ENCODE data around the gene UBE2E2.

UBE2E2 gene

DNA sequence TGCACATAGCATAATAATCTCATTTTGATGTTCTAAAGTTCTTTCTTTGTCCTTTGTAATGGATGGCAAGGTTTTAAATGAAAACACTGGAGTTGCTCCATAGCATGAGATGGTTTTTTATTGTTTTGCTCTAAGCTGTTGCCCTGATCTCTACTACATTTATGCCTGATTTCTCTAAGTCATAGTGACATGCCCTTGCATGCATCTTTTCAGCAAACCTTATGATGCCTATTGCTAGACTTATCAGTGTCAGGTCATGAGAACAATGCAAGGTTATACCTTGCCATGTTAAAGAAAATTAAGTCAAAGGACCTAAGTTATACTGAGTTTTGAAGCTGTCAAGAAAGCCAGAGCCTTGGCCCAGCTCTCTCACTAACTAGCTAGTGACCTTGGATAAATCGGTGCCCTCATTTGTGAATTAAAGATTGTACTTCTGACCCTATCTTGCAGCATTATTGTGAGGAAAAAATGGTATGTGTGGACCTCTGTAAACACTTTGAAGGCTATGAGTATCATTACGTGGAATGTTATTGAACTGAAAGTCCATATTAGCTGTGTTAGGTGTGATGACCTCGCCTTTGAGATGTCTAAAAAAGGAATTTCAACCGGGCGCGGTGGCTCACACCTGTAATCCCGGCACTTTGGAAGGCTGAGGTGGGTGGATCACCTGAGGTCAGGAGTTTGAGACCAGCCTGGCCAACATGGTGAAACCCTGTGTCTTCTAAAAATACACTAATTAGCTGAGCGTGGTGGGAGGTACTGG, 346.2 kb downstream of the UBE2E2 start:
- DNase-seq, result no peak

GRCh38 chr3:23550402-23550801, 347.3 kb downstream of the UBE2E2 start:
- no peak for DNase-seq

- DNase-seq, result no peak
These were observed 349.4 kb downstream of the UBE2E2 start for GRCh38 chr3:23552506-23552905.

DNA sequence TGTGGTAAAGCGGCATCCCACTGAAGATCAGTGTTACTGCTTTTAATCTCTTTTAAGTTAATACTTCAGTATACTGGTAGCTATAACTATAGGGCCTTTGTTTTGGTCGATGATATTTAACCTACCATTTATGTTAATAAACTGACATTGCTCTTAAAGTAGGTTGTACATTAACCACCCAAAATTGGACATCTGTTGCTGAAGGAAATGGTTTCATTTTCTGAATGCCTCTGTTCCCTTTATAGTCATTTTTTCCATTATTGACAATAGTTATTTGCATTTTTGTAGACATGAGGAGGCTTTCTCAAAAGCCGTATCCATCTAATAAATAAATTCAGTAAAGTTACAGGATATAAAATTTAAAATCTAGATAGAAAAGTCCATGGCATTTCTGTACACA, 350.2 kb downstream of the UBE2E2 start:
- DNase-seq, result no peak

DNA sequence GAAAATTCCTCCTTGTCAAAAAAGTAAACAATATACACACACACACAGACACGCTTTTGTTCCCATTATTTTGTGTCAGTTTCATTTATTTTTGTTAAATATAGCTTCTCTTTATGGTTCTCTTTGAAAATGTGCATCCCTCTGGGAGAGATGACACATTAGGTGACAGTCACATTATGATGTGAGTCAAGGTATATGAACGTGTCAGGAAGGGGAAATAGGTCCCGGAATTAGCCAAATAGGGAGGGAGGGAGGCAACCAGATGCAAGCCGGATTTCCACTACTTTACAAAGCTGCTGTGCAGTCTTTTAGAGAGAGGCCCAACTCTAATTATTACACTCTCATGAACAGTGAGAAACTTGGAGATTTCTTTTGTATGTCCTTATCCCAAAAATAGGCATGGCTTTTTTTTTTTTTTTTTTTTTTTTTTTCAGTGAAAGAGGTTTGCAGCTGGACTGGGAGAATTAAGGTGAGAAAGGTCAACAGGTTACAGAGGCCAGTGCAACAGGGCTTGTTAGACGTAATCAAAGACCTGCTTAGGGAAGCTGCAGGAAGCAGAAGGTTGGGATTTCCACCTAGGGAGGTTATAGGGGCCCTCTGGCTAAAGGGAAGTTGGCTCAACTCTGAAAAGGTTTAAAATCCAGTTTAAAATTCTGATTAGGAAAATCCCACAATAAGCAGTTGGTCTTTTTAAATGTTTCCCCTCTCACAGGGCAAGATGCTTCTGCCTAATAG, 362.1 kb downstream of the UBE2E2 start:
- DNase-seq, result no peak

DNA sequence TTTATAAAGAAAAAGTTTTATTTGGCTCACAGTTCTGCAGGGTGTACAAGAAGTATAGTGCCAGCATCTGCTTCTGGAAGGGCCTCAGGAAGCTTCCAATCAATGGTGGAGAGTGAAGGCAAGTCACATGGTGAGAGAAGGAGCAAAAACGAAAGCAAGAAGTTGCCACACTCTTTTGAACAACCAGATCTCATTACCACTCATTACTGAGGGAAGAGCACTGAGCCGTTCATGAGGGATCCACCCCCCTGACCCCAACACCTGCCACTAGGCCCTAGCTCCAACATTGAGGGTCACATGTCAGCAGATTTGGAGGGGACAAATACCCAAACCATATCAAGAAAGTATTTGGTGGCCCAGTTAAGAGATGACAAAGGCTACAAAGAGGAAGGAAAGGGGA, 363.4 kb downstream of the UBE2E2 start:
- no peak for DNase-seq

GRCh38 chr3:23567917-23568316, 364.8 kb downstream of the UBE2E2 start:
- DNase-seq, result no peak

DNA sequence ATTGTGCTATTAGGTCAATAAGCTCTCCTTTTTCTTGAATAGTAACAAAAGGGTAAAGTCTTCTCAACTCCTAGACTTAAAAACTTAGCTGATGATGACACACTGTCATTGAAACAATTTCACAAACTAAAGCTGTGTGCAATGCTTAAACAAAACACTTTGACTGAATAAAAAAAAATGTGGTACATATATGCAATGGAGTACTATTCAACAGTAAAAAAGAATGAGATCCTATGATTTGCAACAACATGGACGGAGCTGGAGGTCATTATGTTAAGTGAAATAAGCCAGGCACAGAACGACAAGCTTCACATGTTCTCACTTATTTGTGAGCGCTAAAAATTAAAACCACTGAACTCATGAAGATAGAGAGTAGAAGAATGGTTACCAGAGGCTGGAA, 370.7 kb downstream of the UBE2E2 start:
- no peak for DNase-seq

- DNase-seq, result no peak
These were observed 371.7 kb downstream of the UBE2E2 start for GRCh38 chr3:23574822-23575315.

DNA sequence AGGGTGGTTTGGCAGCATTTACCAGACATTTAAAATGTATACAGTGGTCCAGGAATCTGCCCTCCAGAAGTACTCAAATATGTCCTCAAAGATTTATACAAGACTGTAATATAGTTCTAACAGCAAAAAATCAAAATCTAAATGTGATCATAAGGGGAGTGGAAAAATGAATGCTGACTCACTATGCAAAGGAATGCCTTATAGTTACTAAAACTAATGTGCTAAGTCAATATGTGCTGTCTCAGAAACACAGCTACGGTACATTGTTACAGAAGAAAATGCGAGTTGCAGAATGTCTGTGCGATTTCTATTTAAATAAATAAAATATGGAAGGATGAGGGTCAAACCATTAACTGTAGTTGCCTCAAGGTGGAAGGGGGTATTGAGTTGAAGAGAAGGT, 372.6 kb downstream of the UBE2E2 start:
- DNase-seq, result no peak

DNA sequence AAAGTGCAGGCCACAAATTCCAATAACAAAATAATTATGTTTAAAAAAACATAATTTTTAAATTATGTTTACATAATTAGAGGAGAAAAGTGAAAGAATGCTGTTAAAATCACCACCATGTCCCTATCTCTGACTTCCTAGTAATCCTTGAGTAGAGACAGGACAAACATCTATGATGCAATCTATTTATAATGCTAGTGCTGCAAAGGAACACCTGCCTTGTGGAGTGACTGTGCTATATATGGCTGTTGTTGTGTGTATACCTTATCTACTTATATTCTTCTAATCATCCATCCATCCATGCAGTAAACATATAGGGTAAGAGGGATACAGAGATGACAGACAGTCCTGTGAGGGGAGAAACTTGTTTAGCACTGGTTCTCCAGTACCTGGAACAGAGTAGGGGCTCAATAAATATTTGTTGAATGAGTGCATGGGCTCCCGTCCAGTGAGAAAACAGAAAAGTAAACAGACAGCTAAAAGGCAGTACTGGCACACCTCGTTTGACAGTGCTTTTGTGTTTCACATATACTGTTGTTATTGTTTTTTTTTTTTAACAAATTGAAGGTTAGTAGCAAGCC, 373.3 kb downstream of the UBE2E2 start:
- DNase-seq, result no peak

DNA sequence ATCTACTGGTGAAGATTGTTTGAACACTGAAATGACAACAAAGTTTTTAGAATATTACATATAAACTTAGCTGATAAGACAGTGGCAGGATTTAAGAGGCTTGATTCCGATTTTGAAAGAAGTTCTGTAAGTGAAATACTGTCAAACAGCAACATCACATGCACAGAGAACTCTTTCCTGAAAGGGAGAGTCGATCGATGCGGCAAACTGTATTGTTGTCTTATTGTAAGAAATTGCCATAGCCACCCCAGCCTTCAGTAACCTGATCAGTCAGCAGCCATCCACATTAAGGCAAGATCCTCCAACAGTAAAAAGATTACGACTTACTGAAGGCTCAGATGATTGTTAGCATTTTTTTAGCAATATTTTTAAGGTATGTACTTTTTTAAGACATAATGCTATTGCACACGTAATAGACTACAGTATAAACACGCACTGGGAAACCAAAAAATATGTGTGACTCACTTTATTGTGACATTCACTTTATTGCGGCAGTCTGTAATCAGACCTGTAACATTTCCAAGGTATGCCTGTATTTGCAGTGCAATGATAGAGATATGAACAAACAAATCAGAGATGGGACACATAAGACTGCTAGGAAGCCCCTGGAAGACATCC, 377.1 kb downstream of the UBE2E2 start:
- no peak for DNase-seq

GRCh38 chr3:23583980-23584740, 381.0 kb downstream of the UBE2E2 start:
- no peak for DNase-seq

DNA sequence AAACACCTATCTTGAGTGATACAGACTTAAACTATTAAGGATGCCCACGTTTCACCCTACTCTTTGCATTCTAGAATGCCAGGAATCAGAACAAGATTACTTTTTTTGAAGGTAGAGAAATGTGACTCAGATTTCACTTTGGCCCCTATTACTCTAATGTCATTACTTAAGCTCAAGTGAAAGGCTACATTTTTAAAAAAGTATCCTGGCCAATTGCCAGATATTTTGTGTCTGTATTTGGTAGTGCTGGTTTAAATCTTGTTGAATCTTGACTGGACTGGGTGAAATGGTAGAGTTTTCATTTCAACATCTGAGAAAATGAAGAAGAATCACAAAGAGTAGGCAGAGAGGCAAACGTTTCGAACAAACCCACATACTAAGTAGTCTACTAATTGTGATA, 384.4 kb downstream of the UBE2E2 start:
- DNase-seq, result no peak

- DNase-seq, result no peak
These were observed 385.4 kb downstream of the UBE2E2 start for GRCh38 chr3:23588547-23588946.

DNA sequence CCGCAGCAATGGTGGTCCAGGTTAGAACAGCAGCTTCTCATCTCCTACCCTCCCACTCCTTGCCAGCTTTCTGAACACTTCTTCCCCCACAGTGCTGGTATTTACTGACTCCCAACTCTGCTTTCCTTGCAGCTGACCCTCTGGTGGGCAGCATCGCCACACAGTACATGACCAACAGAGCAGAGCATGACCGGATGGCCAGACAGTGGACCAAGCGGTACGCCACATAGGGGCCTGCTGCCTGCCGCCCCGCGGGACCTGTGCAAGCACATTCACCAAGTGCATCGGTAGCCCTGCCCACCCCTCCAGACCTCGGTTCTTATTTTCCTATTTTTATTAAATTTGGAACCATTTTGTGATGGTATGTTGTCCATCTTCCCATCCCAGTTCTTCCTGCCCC, 386.5 kb downstream of the UBE2E2 start:
- DNase-seq, result no peak

DNA sequence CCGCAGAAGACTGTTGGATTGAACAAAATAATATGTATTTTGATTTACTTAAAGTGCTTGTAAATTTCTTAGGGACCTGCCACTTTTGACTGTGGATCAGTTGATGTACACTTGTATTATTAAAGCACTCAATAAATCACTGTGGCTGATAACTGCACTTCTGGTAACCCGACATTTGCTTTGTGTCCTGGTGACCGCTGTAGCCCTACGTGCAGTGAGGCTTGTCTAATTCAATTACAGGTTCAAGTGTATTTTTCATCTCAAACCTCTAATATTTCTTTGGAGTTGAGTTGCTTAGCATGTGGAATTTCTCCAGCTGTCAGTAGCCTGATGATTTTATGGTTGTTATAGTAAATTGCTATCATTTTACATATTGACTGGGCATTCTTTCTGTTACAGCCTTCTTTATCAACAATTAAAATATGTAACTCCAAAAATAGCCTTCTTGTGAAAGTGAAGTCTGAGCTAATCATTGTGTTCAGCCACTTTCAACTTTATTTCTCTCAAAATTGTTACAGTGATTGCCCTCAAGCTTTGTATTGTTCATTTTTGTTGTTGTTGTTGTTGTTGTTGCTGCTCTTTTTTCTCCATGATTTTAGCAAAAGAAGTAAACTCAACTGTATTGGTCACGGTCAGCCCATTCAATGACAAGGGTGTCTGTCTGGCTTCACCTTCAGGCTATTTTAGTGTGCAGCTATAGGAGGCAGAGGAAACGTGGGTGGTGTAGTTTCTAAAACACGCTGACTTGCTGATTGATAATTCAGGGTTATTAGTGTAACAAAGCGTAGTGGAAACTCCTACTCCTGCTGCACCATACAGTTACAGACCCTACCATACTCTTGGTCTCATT, 387.5 kb downstream of the UBE2E2 start:
- no peak for DNase-seq

- no peak for DNase-seq
These were observed 388.2 kb downstream of the UBE2E2 start for GRCh38 chr3:23591374-23591773.

GRCh38 chr3:23592961-23593931, 390.1 kb downstream of the UBE2E2 start:
- DNase-seq, result no peak

DNA sequence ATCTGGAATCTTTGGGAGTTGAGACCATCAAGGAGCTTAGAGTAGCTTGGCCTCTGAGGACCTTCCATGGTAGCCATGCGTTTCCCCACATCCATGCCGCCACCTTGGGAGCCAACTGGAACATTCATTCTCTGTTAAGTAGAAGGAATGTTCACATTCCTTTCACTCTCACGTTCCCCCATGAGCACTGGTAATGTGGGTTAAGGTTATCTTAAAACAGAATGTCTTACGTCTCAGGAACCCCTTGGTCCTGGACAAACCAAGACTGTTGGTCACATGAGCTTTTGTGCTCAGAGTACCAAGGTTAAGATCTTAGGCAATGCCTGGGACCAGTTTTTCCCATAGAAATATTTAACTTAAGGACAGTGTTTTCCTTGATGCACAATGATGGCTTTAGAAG, 390.9 kb downstream of the UBE2E2 start:
- no peak for DNase-seq

Data from NCI-H1048 (cell line).